BE2C (cell line): ENCODE data around the gene ATG9A.

Experiments
- DNase-seq: peaks from one replicate; pipeline ENCODE4 v3.0.0-alpha.2; 2020
- H3K27me3 ChIP-seq: fragments of 250-450 bp; sonication (Bioruptor Pico); 2 replicates; pipeline ENCODE4 v1.5.1; 2020; ENCODE audit warnings: mild to moderate bottlenecking
- H3K36me3 ChIP-seq: fragments of 250-450 bp; sonication (Bioruptor Pico); 2 replicates; pipeline ENCODE4 v1.5.1; 2020; ENCODE audit warnings: mild to moderate bottlenecking
- H3K4me1 ChIP-seq: fragments of 250-450 bp; sonication (Bioruptor Pico); 2 replicates; pipeline ENCODE4 v1.5.1; 2020
- H3K4me3 ChIP-seq: 2 replicates; pipeline ENCODE4 v1.5.1; 2011; ENCODE audit warnings: low read depth, low read length
- H3K9me3 ChIP-seq: fragments of 250-450 bp; sonication (Bioruptor Pico); 2 replicates; pipeline ENCODE4 v1.5.1; 2020
- TF ChIP-seq, protein P1 (sequence below): IDR thresholded peaks from 2 replicates; pipeline ENCODE4 v1.5.1; 2012; ENCODE audit warnings: mild to moderate bottlenecking, low read depth, low read length

Gene ATG9A

DNA sequence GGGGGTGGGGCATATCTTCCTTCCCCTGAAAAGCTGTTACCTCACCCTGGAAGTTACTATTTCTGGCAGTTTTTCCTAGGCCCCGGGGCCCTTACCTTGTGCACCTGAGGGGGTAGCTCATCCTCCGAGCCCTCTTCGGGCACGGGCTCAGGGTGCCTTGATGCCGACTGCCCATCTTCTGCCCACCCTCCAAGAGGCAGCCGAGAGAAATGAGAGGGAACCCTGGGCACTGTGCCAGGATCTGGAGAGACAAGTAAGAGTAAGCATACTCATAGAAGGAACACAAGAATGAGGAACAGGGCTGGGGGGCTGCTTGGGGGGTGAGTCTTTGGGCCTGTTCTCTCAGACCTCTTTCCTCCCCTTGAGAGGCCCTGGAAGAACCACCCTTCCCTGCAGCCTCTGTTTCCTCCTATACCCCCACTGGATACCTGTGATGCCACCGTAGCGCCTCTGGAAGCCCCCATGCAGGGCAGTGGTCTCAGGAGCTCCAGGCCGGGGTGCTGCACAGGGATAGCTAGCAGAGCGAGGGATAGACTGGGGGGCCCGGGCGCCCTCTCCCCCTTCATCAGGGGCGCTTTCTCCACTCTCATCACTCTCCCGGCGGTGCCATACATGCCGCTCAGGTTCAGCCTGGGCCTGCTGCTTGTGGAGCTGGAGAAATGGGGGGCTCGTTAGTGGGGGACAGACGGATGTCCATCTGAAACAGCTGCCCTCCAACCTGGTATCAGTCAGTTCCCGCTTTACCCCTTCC lies 8.6 kb downstream of the ATG9A start:
- peaks cover 56% of the 10 kb centered on the region for H3K36me3 ChIP-seq
- no peak overlapping the region for H3K4me3 ChIP-seq
- H3K27me3 ChIP-seq = no peaks in the 10 kb centered on the region
- H3K4me1 ChIP-seq = peaks cover 5% of the 10 kb centered on the region
- H3K9me3 ChIP-seq = no peaks in the 10 kb centered on the region
- TF ChIP-seq, protein P1, sequence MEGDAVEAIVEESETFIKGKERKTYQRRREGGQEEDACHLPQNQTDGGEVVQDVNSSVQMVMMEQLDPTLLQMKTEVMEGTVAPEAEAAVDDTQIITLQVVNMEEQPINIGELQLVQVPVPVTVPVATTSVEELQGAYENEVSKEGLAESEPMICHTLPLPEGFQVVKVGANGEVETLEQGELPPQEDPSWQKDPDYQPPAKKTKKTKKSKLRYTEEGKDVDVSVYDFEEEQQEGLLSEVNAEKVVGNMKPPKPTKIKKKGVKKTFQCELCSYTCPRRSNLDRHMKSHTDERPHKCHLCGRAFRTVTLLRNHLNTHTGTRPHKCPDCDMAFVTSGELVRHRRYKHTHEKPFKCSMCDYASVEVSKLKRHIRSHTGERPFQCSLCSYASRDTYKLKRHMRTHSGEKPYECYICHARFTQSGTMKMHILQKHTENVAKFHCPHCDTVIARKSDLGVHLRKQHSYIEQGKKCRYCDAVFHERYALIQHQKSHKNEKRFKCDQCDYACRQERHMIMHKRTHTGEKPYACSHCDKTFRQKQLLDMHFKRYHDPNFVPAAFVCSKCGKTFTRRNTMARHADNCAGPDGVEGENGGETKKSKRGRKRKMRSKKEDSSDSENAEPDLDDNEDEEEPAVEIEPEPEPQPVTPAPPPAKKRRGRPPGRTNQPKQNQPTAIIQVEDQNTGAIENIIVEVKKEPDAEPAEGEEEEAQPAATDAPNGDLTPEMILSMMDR = no peak
- no peak for DNase-seq

DNA sequence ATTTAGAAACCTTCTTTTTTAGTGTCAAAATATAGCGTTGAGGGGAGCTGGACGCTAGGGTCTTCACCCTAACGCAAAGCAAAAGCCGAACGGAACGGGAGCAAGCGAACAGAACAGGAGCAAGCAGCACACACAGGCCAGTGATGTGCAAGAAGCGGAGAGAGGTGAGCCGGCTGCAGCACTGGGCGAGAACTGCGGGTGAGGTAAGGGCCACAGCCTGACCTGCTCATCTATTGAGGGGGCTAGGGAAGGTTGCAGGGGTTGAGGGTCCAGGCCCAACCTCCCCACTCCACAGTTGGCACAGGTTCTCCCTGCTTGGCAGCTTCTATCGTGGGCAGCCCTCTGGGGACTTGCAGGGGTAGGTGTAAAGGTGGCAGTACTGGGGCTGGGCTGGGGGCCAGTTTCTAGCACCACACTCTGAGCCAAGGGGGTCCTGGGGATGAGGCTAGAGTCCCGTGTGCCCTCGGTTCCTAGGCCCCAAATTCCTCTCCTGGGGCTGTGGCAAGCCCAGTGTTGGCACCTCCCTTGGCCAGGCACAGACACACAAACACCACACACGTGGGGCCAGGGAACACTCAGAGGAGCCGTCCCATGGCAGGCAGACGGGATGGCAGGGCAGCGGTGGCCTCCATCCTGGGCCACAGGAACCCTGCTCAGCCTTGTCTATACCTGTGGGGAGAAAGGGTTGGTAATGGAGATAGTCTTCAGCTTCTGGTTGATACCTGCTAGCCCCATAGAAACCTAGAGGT lies 9.5 kb downstream of the ATG9A start:
- Histone ChIP-seq H3K36me3 (peaks cover 58% of the 10 kb centered on the region), H3K4me3 (no peak overlapping the region), H3K9me3 (no peaks in the 10 kb centered on the region), H3K4me1 (peaks cover 5% of the 10 kb centered on the region), H3K27me3 (no peaks in the 10 kb centered on the region)
- TF ChIP-seq, protein P1 = no peak
- no peak for DNase-seq

DNA sequence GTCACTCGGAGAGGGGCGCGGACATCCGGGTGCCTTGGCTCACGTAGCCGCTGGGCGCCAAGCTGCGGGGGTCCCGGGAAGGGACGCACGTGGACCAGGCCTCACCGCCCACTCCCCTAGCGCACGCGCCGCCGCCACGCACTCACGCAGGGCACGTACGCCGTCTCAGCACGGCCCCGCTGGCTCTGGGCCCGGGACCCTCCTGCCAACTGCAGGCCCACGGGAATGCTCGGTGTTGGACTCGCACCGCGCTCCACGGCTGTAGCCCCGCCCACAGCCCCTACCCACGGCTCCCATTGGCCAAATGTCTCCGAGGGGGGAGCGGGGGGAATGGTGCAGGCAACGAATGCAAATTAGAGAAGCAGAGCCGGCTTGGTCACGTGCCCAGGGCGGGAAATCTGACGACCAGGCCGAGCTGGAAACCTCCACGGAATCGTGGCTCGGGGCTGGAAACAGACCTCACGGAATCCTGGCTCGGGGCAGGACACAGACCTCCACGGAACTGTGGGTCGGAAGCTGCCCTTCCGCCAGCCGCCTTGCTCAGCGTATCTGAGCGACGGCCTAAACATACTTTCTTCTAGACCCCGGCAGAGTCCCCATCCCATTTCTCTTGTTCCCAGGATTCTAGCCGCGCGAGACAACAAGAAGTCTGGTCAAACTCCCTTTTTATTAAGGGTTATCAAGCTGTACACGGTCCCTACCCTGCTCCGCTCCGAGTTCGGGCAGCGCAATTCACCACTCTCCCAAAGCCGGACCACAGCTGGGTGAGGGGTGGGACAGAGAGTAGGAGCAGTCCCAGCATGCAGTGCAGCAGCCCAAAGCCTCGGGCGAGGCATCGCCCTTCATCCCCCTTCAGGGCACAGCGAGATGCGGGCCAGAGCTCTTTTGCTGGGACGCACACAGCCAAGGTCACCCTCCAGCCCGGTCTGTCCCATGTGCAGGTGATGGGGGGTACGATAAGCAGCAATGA lies 10.4 kb downstream of the ATG9A start, which contains the start of gene ABCB6:
Gene ABCB6 (minus strand): TSS at position 227 of the 970 bp plus-strand sequence. CDS start 285 bp downstream, outside the sequence.
- TF ChIP-seq, protein P1 = no peak
- H3K36me3 ChIP-seq = peaks cover 59% of the 10 kb centered on the region
- peak within 1 kb of the TSS; percentile 85 for H3K4me3 ChIP-seq
- peaks cover 5% of the 10 kb centered on the region for H3K4me1 ChIP-seq
- DNase-seq = peak; percentile 100
- H3K9me3 ChIP-seq = no peaks in the 10 kb centered on the region
- no peaks in the 10 kb centered on the region for H3K27me3 ChIP-seq

DNA sequence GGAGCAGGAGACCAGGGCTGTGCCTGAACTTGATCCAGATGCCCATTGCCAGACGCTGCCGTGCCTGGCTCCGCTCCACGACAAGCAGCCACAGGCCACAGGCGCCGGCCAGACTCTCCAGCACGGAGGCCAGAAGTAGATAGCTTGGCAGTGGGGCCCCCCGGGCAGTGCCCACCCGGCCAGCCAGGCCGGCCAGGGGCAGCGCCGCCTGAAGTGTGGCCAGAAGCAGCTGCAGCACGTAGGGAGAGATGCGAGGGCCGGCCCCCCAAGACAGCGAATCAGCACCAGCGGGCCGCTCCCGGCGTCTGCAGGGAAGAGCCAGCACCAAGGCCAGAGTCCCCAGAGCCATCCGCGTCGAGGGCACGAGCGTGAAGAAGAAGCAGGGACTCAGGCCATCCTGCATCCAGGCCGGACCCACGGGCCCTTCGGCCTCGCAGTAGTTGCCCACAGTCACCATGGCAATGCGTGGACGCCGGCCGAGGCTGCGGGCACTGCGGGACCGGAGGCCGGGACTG lies 11.2 kb downstream of the ATG9A start:
- Histone ChIP-seq H3K27me3 (no peaks in the 10 kb centered on the region), H3K36me3 (peaks cover 59% of the 10 kb centered on the region), H3K9me3 (no peaks in the 10 kb centered on the region), H3K4me1 (peaks cover 5% of the 10 kb centered on the region), H3K4me3 (peak overlapping the region; percentile 85)
- peak; percentile 85 for DNase-seq
- TF ChIP-seq, protein P1 = no peak

DNA sequence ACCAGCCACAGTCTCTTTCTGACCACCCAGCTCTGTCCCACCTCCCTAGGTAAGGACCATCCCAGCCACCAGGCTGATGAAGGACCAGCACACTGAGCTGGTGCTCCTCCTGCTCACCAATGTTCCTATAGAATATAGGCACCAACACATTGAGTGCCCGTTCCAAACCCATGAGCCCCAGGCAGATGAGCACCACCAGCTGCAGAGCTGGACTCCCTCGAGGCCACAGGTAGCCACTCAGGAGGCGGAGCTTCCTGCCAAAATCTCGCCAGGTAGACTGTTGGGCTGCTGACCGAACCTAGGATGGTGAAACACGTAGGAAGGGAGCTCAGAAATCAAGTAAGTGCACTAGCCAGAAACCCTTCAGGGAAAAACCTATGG lies 12.9 kb downstream of the ATG9A start:
- TF ChIP-seq, protein P1 = no peak
- no peak overlapping the region for H3K4me3 ChIP-seq
- peaks cover 71% of the 10 kb centered on the region for H3K36me3 ChIP-seq

More for the DNA sequence above, 12.9 kb downstream of the ATG9A start:
- Histone ChIP-seq H3K27me3 (no peaks in the 10 kb centered on the region), H3K9me3 (no peaks in the 10 kb centered on the region), H3K4me1 (peaks cover 5% of the 10 kb centered on the region)
- DNase-seq = no peak
